HEK293 (cell line): ENCODE data around the gene KCNC1.

Experiments used
- CTCF ChIA-PET: fragments of 350-600 bp; formaldehyde crosslinking; extraction: SDS; loops from one replicate; lab custom pipeline; 2021; ENCODE audit warnings: antibody characterized with exemption; lab: Yijun Ruan, JAX
- POLR2A ChIA-PET: fragments of 300-600 bp; formaldehyde crosslinking; extraction: SDS; loops from one replicate; lab custom pipeline; 2020; ENCODE audit warnings: antibody characterized with exemption, inconsistent platforms; lab: Yijun Ruan, JAX
- H3K27ac ChIP-seq: fragments of 200-500 bp; sonication (Bioruptor generic); 2 replicates; pipeline ENCODE4 v1.5.1; 2014; ENCODE audit warnings: low read depth, low read length, control low read depth, inconsistent platforms; ENCODE audit errors: extremely low read depth
- H3K36me3 ChIP-seq, 2 experiments: fragments of 200-500 bp in 1 of 2; sonication (Bioruptor generic) in 1 of 2; 1 replicate in 1 of 2; 2 replicates in 1 of 2; pipeline ENCODE4 v1.5.1; 2014 to 2017; ENCODE audit warnings: inconsistent platforms in 2 of 2, low read length in 2 of 2; ENCODE audit not compliant: control insufficient read depth in 2 of 2, insufficient read depth in 1 of 2
- H3K4me1 ChIP-seq: fragments of 200-500 bp; sonication (Bioruptor generic); 2 replicates; pipeline ENCODE4 v1.5.1; 2014; ENCODE audit warnings: mild to moderate bottlenecking, low read length, inconsistent platforms; ENCODE audit not compliant: control insufficient read depth, insufficient read depth
- H3K4me3 ChIP-seq: 2 replicates; pipeline ENCODE4 v1.5.1; 2011; ENCODE audit warnings: low read depth, mild to moderate bottlenecking, control low read depth, low read length, moderate library complexity
- H3K9me3 ChIP-seq: fragments of 200-500 bp; sonication (Bioruptor generic); 2 replicates; pipeline ENCODE4 v1.5.1; 2014; ENCODE audit warnings: low read depth, low read length, inconsistent platforms; ENCODE audit not compliant: control insufficient read depth, insufficient read depth
- IKZF3 ChIP-seq: fragments of 450-650 bp; IDR thresholded peaks from 2 replicates; pipeline ENCODE4 v1.5.0; 2018; ENCODE audit warnings: missing biosample characterization, mild to moderate bottlenecking, missing genetic modification characterization, moderate library complexity
- MEIS1 ChIP-seq: sonication (generic); formaldehyde crosslinking; IDR thresholded peaks from 2 replicates; pipeline ENCODE4 v1.8.1; 2022; ENCODE audit warnings: missing genetic modification reagents, mild to moderate bottlenecking, borderline replicate concordance
- MYNN ChIP-seq: fragments of 450-650 bp; formaldehyde crosslinking; IDR thresholded peaks from 2 replicates; pipeline ENCODE4 v1.5.1; 2016; ENCODE audit warnings: missing biosample characterization, missing genetic modification characterization, borderline replicate concordance
- RBAK ChIP-seq: fragments of 450-650 bp; formaldehyde crosslinking; IDR thresholded peaks from 2 replicates; pipeline ENCODE4 v1.5.1; 2016; ENCODE audit warnings: missing biosample characterization, missing genetic modification characterization
- ZBTB1 ChIP-seq: fragments of 450-650 bp; formaldehyde crosslinking; IDR thresholded peaks from 2 replicates; pipeline ENCODE4 v1.5.1; 2016; ENCODE audit warnings: missing biosample characterization, missing genetic modification characterization
- ZBTB17 ChIP-seq: fragments of 450-650 bp; formaldehyde crosslinking; IDR thresholded peaks from 2 replicates; pipeline ENCODE4 v1.5.1; 2016; ENCODE audit warnings: missing biosample characterization, missing genetic modification characterization
- ZBTB20 ChIP-seq: fragments of 450-650 bp; formaldehyde crosslinking; IDR thresholded peaks from 2 replicates; pipeline ENCODE4 v1.5.1; 2016; ENCODE audit warnings: missing biosample characterization, missing genetic modification characterization
- ZBTB21 ChIP-seq: fragments of 450-650 bp; formaldehyde crosslinking; IDR thresholded peaks from 2 replicates; pipeline ENCODE4 v1.5.1; 2017; ENCODE audit warnings: missing biosample characterization, missing genetic modification characterization
- ZNF138 ChIP-seq: fragments of 450-650 bp; formaldehyde crosslinking; IDR thresholded peaks from 2 replicates; pipeline ENCODE4 v1.5.1; 2016; ENCODE audit warnings: missing biosample characterization, missing genetic modification characterization, borderline replicate concordance
- ZNF146 ChIP-seq: fragments of 450-650 bp; formaldehyde crosslinking; IDR thresholded peaks from 2 replicates; pipeline ENCODE4 v1.5.1; 2016; ENCODE audit warnings: missing biosample characterization, missing genetic modification characterization
- ZNF148 ChIP-seq: fragments of 450-650 bp; formaldehyde crosslinking; IDR thresholded peaks from 2 replicates; pipeline ENCODE4 v1.5.0; 2017; ENCODE audit warnings: missing biosample characterization, missing genetic modification characterization, borderline replicate concordance
- ZNF155 ChIP-seq: fragments of 450-650 bp; formaldehyde crosslinking; IDR thresholded peaks from 2 replicates; pipeline ENCODE4 v1.5.1; 2016; ENCODE audit warnings: missing biosample characterization, missing genetic modification characterization
- ZNF211 ChIP-seq: fragments of 450-650 bp; formaldehyde crosslinking; IDR thresholded peaks from 2 replicates; pipeline ENCODE4 v1.5.1; 2016; ENCODE audit warnings: low read depth, missing biosample characterization, missing genetic modification characterization
- ZNF335 ChIP-seq: fragments of 450-650 bp; formaldehyde crosslinking; conservative IDR thresholded peaks from 2 replicates; pipeline ENCODE4 v1.5.1; 2016; ENCODE audit warnings: missing biosample characterization, missing genetic modification characterization
- ZNF391 ChIP-seq: fragments of 450-650 bp; formaldehyde crosslinking; IDR thresholded peaks from 2 replicates; pipeline ENCODE4 v1.5.1; 2016; ENCODE audit warnings: low read depth, missing biosample characterization, missing genetic modification characterization, borderline replicate concordance
- ZNF416 ChIP-seq: fragments of 450-650 bp; formaldehyde crosslinking; IDR thresholded peaks from 2 replicates; pipeline ENCODE4 v1.5.1; 2016; ENCODE audit warnings: missing biosample characterization, missing genetic modification characterization
- ZNF488 ChIP-seq: fragments of 450-650 bp; formaldehyde crosslinking; IDR thresholded peaks from 2 replicates; pipeline ENCODE4 v1.5.1; 2016; ENCODE audit warnings: missing biosample characterization, missing genetic modification characterization
- ZNF677 ChIP-seq: fragments of 450-650 bp; IDR thresholded peaks from 2 replicates; pipeline ENCODE4 v1.5.0; 2018; ENCODE audit warnings: missing biosample characterization, mild to moderate bottlenecking, missing genetic modification characterization, moderate library complexity
- ZNF701 ChIP-seq: fragments of 450-650 bp; formaldehyde crosslinking; IDR thresholded peaks from 2 replicates; pipeline ENCODE4 v1.5.1; 2016; ENCODE audit warnings: missing biosample characterization, missing genetic modification characterization
- ZNF830 ChIP-seq: fragments of 450-650 bp; IDR thresholded peaks from 2 replicates; pipeline ENCODE4 v1.5.0; 2018; ENCODE audit warnings: missing biosample characterization, missing genetic modification characterization, low read depth, mild to moderate bottlenecking, moderate library complexity
- ZNF837 ChIP-seq: fragments of 450-650 bp; formaldehyde crosslinking; IDR thresholded peaks from 2 replicates; pipeline ENCODE4 v1.5.1; 2016; ENCODE audit warnings: missing biosample characterization, missing genetic modification characterization
- TF ChIP-seq, protein P1 (sequence below): sonication (generic); formaldehyde crosslinking; IDR thresholded peaks from 2 replicates; pipeline ENCODE4 v1.8.1; 2022; ENCODE audit warnings: mild to moderate bottlenecking, moderate library complexity, missing genetic modification reagents

Gene KCNC1

DNA sequence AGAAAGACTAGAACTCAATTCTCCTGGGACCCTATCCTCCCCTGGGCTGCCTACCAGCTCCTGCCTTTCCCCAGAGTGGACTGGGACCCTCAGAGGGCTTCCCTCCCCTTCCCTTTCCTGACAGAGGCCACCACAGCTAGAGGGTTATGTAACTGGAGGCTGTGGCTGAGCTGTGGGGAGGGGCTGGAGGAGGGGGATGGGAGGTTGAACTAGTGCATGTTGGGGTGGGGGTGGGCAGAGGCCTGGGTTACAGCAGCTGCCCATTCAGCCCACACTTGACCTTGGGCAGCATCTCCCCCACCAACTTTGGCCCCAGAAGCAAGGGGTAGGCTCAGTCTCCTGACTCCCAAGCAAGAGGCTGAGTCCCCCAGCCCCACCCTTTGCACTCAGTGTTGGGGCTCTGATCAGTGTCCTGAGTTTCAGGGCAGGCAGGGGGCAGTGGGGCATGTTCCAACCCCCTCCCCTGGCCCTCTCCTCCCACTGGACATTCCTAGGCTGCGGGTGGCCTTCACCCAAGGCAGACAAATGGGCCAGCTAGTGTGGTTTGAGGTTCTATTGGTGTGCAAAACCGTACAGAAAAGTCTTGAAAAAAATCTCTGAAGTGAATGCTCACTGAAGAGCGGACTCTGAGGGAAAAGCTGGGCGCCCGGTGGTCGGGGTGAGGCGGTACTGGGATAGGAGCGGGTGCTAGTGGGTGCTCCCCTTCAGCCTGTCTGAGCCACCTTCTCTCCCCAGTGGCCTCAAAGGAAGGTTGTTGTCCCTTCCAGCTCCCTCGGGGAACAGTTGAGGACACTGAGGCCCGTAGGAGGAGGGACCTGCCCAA is 3.8 kb downstream of the KCNC1 start:
- no peak overlapping the region for H3K4me3 ChIP-seq
- TF ChIP-seq MEIS1 (no peak), ZNF830 (tag by site-specific recombination) (no peak), ZNF148 (tag by site-specific recombination) (no peak), MYNN (tag by site-specific recombination) (no peak), ZNF138 (tag by site-specific recombination) (no peak), ZNF488 (tag by site-specific recombination) (no peak), ZNF335 (tag by site-specific recombination) (no peak), ZBTB20 (tag by site-specific recombination) (no peak), ZNF837 (tag by site-specific recombination) (no peak), ZNF146 (tag by site-specific recombination) (no peak), ZNF391 (tag by site-specific recombination) (no peak), ZNF155 (tag by site-specific recombination) (no peak), ZNF416 (tag by site-specific recombination) (no peak), ZNF701 (tag by site-specific recombination) (no peak)
- TF ChIP-seq, protein P1, sequence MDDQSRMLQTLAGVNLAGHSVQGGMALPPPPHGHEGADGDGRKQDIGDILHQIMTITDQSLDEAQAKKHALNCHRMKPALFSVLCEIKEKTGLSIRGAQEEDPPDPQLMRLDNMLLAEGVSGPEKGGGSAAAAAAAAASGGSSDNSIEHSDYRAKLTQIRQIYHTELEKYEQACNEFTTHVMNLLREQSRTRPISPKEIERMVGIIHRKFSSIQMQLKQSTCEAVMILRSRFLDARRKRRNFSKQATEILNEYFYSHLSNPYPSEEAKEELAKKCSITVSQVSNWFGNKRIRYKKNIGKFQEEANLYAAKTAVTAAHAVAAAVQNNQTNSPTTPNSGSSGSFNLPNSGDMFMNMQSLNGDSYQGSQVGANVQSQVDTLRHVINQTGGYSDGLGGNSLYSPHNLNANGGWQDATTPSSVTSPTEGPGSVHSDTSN (CRISPR knock-in tag) = no peak
- H3K4me1 ChIP-seq = no peaks in the 10 kb centered on the region
- H3K9me3 ChIP-seq = no peaks in the 10 kb centered on the region
- ChIA-PET CTCF (interaction anchor here (0.6 to 1.8 kb wide), 4 partner anchors 8 to 248 kb away, joined by 3 to 8 read pairs (median 4); no protein-coding TSS in a partner anchor), POLR2A (no interaction called here)
- no peaks in the 10 kb centered on the region for H3K36me3 ChIP-seq
- no peak overlapping the region for H3K27ac ChIP-seq

DNA sequence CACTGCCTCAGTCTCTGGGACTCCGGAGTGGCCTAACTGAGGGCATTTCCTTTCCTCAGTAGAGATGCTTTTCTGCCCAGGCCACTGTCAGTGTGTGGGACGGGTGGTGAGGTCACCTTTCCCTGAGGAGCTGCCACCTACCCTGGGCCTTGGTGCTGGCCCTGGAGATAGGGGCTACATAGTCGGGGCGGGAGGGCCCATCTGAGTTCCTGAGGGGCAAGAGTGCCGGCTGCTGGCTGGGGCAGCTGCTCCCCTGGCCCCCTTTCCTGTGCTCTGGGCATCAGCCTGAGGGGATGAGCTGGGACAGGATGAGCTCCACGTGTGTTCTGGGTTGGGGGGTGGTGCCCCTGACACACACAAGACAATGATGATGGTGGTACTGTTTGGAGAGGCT is 5.4 kb downstream of the KCNC1 start:
- ChIA-PET POLR2A (no interaction called here), CTCF (interaction anchor here (1.7 kb wide), 1 partner anchor 9 kb away, joined by 8 read pairs; no protein-coding TSS in a partner anchor)
- TF ChIP-seq ZBTB17 (no peak), ZNF677 (tag by site-specific recombination) (no peak), ZNF211 (tag by site-specific recombination) (no peak), ZBTB21 (tag by site-specific recombination) (no peak), ZNF830 (tag by site-specific recombination) (no peak), ZNF391 (tag by site-specific recombination) (no peak), RBAK (tag by site-specific recombination) (no peak), ZBTB1 (tag by site-specific recombination) (no peak), IKZF3 (tag by site-specific recombination) (no peak)
- Histone ChIP-seq H3K27ac (no peak overlapping the region), H3K36me3 (no peaks in the 10 kb centered on the region), H3K4me3 (no peak overlapping the region), H3K4me1 (no peaks in the 10 kb centered on the region), H3K9me3 (no peaks in the 10 kb centered on the region)
